Transverse colon (tissue), 4 donors: ENCODE measurements around the gene STING1. TPM values are rescaled to one million over a fixed set of nuclear protein-coding genes. Genes with fewer than 3 reads are reported as not detected.
"Not testable (repeated sequence)": the region's sequence is repeated elsewhere in the genome, so short reads cannot be mapped to it uniquely, and the experiment has no call there.

Source experiments
- DNase-seq: peaks from one replicate; pipeline ENCODE4 v3.0.0-alpha.2; 2019
- H3K27ac ChIP-seq, 4 donors: fragments of 200-600 bp; sonication (generic); 2 replicates each; pipeline ENCODE4 v1.5.1; 2016 to 2018; ENCODE audit warnings: inconsistent platforms in 4 of 4
- H3K27me3 ChIP-seq: fragments of 200-600 bp; sonication (generic); 2 replicates; pipeline ENCODE4 v1.5.1; 2017; ENCODE audit warnings: inconsistent platforms
- H3K36me3 ChIP-seq, 4 donors: fragments of 200-600 bp; sonication (generic); 2 replicates each; pipeline ENCODE4 v1.5.1; 2017 to 2019; ENCODE audit warnings: inconsistent platforms in 4 of 4
- H3K4me1 ChIP-seq, 4 donors: fragments of 200-600 bp; sonication (generic); 2 replicates each; pipeline ENCODE4 v1.5.1; 2017 to 2020; ENCODE audit warnings: inconsistent platforms in 4 of 4
- H3K4me3 ChIP-seq, 4 donors: fragments of 200-600 bp; sonication (generic); 1 replicate in 1 of 4; 2 replicates in 3 of 4; pipeline versions ENCODE4 v1.5.1 to v1.6.1; 2017 to 2019; ENCODE audit warnings: inconsistent platforms in 4 of 4
- H3K9me3 ChIP-seq, 2 donors: fragments of 200-600 bp; sonication (generic); 2 replicates each; pipeline ENCODE4 v1.5.1; 2017 to 2019; ENCODE audit warnings: inconsistent platforms in 2 of 2
- CTCF ChIP-seq, 5 experiments: fragments of 200-600 bp in 3 of 5; fragments of 450-650 bp in 2 of 5; sonication (generic) in 3 of 5; IDR thresholded peaks; 1 replicate in 2 of 5; 2 replicates in 3 of 5; pipeline ENCODE4 v1.5.1; 2016 to 2017; ENCODE audit warnings: antibody characterized with exemption in 5 of 5, inconsistent platforms in 3 of 5, mild to moderate bottlenecking in 2 of 5, moderate library complexity in 1 of 5
- EP300 ChIP-seq: sonication (generic); formaldehyde crosslinking; IDR thresholded peaks from one replicate; pipeline ENCODE4 v1.6.1; 2017; ENCODE audit warnings: antibody characterized with exemption, low read depth
- POLR2A ChIP-seq: fragments of 450-650 bp; IDR thresholded peaks from one replicate; pipeline ENCODE4 v1.6.1; 2016; ENCODE audit warnings: antibody characterized with exemption, mild to moderate bottlenecking, moderate library complexity
- POLR2AphosphoS5 ChIP-seq, 3 donors: sonication (generic); formaldehyde crosslinking; IDR thresholded peaks; one replicate each; pipeline ENCODE4 v1.6.1; 2016; ENCODE audit warnings: antibody characterized with exemption in 3 of 3
- WGBS, 2 donors: methylation state at CpG; one replicate each; pipeline ENCODE4 v1.1.5; 2018; ENCODE audit warnings: low coverage in 1 of 2; 5-methylcytosine and 5-hydroxymethylcytosine counted together
- in situ Hi-C, 4 donors: fragments of 200-750 bp; cut with MboI; loops; one replicate each; pipeline versions ENCODE4 v1.15.0 to v1.15.1; 2017; ENCODE audit warnings: low sequenced_read_pairs in 3 of 4, low pct_ligation_motif_present in 1 of 4, low pct_unique_long_range_greater_than_20kb in 1 of 4
- intact Hi-C: fragments of 100-400 bp; cut with DNase I; formaldehyde crosslinking; loops from one replicate; pipeline ENCODE4 v1.15.1; 2023; ENCODE audit warnings: low total_unique reads
- total RNA-seq, 4 donors: library from RNA; depleted of rRNA; stranded (reverse); fragments of >200 nt; gene quantifications; one replicate each; pipeline ENCODE4 v1.1.0, GENCODE V29; 2016

The STING1 gene
- total RNA-seq, 4 donors from 2014 or later, result 12.2 to 51.5 (median 19.1) TPM

DNA sequence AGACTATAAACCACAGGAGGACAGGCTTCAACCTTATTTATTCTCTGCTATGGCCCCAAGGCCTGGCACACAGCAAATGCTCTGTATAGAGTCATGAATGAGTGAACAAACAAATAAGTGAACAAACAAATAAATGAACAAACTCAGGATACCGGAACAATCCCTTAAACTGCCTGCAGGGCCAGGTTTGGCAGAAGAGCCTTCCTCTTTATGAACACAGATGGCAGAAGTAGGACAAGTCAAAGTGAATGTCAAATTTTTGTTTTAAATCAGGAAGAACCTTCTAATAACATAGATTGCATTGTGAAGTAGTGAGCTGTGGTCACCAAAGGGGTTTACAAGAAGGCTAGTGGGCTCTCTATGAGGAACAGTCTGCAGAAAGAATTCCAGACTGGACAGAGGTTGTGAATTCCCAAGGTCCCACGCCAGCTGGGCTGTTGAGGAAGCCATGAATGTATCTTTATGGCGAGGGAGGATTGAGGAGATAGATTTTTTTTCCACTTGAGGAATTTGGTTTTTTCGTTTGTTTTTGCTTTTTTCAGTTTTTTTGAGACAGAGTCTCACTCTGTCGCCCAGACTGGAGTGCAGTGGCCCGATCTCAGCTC is 30.3 kb upstream of the STING1 start:
- Histone ChIP-seq H3K4me1 (peaks cover 0 to 7% (median 4%) of the 10 kb centered on the region in 4 donors), H3K9me3 (no peaks in the 10 kb centered on the region), H3K27ac (no peak overlapping the region), H3K27me3 (no peaks in the 10 kb centered on the region), H3K36me3 (no peaks in the 10 kb centered on the region), H3K4me3 (no peak overlapping the region)
- in situ Hi-C loops (loop anchor here in 1 of 4 donors (10.0 kb wide), 1 partner anchor 88 kb away; no protein-coding TSS in a partner anchor), intact Hi-C loops (loop anchor here (5.0 kb wide), 1 partner anchor 91 kb away; no protein-coding TSS in a partner anchor)
- WGBS, 2 donors, result 81 to 95% methylated on average over 3 to 6 of the region's 6 CpGs
- TF ChIP-seq CTCF (IDR thresholded peaks at IDR 0.05) (no peak), POLR2A (no peak), EP300 (no peak), POLR2AphosphoS5 (IDR thresholded peaks at IDR 0.05) (no peak)
- DNase-seq, result no peak

DNA sequence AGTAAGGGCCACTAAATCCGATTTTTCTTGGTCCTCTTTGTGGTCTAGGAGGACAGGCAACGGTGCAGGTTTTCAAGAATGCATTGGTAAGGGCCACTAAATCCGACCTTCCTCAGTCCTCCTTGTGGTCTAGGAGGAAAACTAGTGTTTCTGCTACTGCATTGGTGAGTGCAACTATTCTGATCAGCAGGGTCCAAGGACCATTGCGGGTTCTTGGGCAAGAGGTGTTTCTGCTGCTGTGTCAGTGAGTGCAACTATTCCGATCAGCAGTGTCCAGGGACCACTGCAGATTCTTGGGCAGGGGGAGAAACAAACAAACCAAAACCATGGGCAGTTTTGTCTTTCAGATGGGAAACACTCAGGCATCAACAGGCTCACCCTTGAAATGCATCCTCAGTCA is 22.2 kb upstream of the STING1 start:
- H3K4me3 ChIP-seq, DNase-seq, H3K27me3 ChIP-seq, H3K9me3 ChIP-seq, H3K4me1 ChIP-seq, H3K27ac ChIP-seq, H3K36me3 ChIP-seq, intact Hi-C loops: not testable (repeated sequence)
- in situ Hi-C loops, result loop anchor here in 1 of 4 donors (10.0 kb wide), 1 partner anchor 80 kb away; no protein-coding TSS in a partner anchor
- 85 to 93% methylated on average over 4 to 5 of the region's 5 CpGs for whole genome bisulfite sequencing, 2 donors

DNA sequence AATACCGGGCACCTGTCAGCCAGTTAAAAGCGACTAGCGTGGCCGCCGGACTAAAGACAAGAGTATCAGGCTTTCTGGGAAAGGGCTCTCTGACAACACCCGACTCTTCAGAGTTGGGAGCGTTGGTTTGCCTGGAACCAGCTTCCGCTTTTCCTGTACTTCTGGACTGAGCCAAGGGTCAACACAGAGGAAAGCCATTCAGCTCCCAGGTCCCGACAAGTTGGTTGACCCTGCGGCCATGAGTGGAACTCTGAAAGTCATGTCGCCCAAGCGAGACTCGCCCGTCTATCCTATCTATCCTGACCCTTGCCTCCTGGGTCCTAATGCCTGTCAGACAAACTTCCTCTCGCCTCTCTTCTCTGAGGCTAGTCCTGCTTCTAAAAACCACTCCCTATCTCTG is 21.3 kb upstream of the STING1 start:
- H3K4me3 ChIP-seq, DNase-seq: not testable (repeated sequence)
- in situ Hi-C loops, result loop anchor here in 1 of 4 donors (10.0 kb wide), 1 partner anchor 79 kb away; no protein-coding TSS in a partner anchor

GRCh38 chr5:139503036-139503817 is 20.7 kb upstream of the STING1 start:
- DNase-seq, H3K9me3 ChIP-seq, intact Hi-C loops, H3K4me1 ChIP-seq, H3K27me3 ChIP-seq, H3K4me3 ChIP-seq, H3K36me3 ChIP-seq, H3K27ac ChIP-seq: not testable (repeated sequence)
- in situ Hi-C loops, result loop anchor here in 1 of 4 donors (10.0 kb wide), 1 partner anchor 78 kb away; no protein-coding TSS in a partner anchor
- WGBS, 2 donors, result 53 to 92% methylated on average over 3 to 15 of the region's 15 CpGs

More for the DNA sequence above, 21.3 kb upstream of the STING1 start:
- H3K36me3 ChIP-seq, H3K27ac ChIP-seq, H3K9me3 ChIP-seq, H3K4me1 ChIP-seq, H3K27me3 ChIP-seq, intact Hi-C loops: not testable (repeated sequence)
- 53 to 79% methylated on average over 5 to 15 of the region's 15 CpGs for WGBS, 2 donors

GRCh38 chr5:139501381-139501780 is 18.8 kb upstream of the STING1 start:
- no peaks in the 10 kb centered on the region for H3K9me3 ChIP-seq
- in situ Hi-C loops, result loop anchor here in 1 of 4 donors (10.0 kb wide), 1 partner anchor 77 kb away; no protein-coding TSS in a partner anchor
- H3K36me3 ChIP-seq, result no peaks in the 10 kb centered on the region
- DNase-seq, result no peak
- H3K4me3 ChIP-seq, result no peak overlapping the region
- TF ChIP-seq CTCF (IDR thresholded peaks at IDR 0.05) (no peak), EP300 (no peak), POLR2AphosphoS5 (IDR thresholded peaks at IDR 0.05) (no peak), POLR2A (no peak)
- intact Hi-C loops, result no loop called here
- no peak overlapping the region for H3K27ac ChIP-seq
- H3K4me1 ChIP-seq, result no peaks in the 10 kb centered on the region
- 87% methylated on average over 4 of the region's 4 CpGs; no CpG with 5 or more reads in 1 of the 2 donors for WGBS, 2 donors
- no peaks in the 10 kb centered on the region for H3K27me3 ChIP-seq
